ENCODE data around the gene VSX2.
A peak's percentile ranks its signal among the peaks of the same experiment; 100 is the strongest.

The VSX2 gene

DNA sequence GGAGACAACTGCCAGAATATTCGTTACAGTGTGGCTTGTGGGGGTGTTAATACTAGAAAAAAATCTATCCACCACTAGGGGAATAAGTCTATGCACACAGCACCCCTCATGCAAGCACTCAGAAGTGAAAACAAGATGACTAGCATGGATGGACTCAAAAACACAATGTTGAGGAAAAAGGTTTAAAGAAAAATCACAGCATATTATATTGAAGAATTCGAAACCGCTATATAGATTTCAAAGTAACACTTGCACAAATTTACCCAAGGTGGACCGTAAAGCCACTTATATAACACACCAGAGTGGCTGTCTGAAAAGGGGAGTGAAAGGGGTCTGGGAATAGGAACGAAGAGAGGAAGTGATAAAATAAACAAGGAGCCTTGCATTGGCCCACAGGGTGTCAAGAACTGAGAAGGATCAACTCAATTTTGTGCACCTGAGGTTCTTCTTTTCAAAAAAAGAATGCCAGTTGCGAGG, 62.9 kb downstream of the VSX2 start:
- DNase-seq (ENCODE audit: low read depth in 2 of 2): no peak

DNA sequence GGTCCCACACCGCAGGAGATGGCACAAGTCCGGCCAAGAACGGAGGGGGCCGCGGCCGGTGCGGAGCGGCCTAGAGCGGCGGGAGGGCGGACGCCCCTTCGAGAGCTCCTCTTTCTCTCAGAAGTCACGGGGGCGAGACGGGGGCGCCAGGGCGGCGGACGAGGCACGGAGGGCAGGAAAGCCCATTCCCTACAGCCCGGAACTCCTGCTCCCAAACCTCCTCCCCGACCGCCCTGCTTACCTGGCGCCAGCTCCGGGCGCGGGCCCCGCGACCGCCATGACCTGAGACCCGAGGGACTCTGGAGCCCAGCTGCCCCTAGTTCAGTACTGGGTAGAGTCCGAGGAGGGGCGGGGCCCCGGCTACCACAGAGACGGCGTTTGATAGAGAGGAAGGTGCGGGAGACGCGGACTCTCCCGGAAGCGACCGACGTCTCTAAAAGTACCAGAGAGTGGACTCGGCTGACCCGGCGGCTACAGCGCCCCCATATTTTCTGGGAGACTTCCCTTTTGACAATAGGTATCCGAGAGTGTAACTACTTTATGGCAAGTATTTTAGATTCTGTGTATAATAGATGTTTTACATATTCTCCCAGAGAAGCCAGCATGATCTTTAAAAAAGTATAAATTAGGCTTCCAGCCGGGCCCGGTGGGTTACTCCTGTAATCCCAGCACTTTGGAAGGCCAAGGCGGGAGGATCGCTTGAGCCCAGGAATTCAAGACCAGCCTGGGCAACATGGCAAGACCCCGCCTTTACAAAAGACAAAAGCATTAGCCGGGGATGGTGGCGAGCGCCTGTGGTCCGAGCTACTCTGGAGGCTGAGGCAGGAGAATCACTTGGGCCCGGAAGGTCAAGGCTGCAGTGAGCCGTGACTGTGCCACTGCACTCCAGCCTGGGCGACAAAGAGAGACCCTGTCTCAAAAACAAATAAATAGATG, 63.7 kb downstream of the VSX2 start, which contains the start of gene ABCD4:
ABCD4 (minus strand) TSS at position 301 of the 936 bp plus-strand sequence; CDS start at position 279, 22 bp downstream.
- DNase-seq (ENCODE audit: low read depth in 2 of 2): peak; percentile 68 to 70

- no peak for DNase-seq (ENCODE audit: low read depth in 2 of 2)
Measured at GRCh38 chr14:74308695-74309094, 69.4 kb downstream of the VSX2 start.

- no peak for DNase-seq (ENCODE audit: low read depth in 2 of 2)
Measured at GRCh38 chr14:74309125-74310022, 70.1 kb downstream of the VSX2 start.

DNA sequence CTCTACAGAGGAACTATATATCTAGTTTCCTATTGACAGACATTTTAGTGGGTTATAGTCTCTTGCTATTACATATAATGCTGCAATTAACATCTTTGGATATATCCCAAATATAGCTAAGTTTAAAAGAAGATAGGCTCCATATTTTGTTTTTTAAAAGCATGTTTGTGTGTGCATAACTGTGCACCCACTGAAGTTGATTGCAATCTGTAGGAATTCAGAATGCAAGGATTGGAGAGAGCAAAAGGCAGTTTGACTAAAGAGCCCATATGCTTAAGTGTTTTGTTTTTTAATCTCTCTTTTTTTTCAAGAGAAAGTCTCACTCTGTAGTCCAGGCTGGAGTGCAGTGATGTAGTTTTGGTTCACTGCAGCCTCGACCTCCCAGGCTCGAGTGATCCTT, 72.9 kb downstream of the VSX2 start:
- DNase-seq (ENCODE audit: low read depth in 2 of 2): no peak

All from stimulated activated CD8-positive, alpha-beta memory T cell treated with anti-CD3 and anti-CD28 coated beads, Interleukin-2, amount 100 ng/mL, for 1 hour (primary cell).